CD4-positive, alpha-beta T cell treated with Interleukin-15 for 4 hours (primary cell): ENCODE results near the gene CDK11B.
"Not testable (repeated sequence)": the region's sequence is repeated elsewhere in the genome, so short reads cannot be mapped to it uniquely, and the experiment has no call there.

Experiments
- DNase-seq: peaks from one replicate; pipeline ENCODE4 v3.0.0-alpha.2; 2020; ENCODE audit warnings: low spot score

Gene CDK11B

DNA sequence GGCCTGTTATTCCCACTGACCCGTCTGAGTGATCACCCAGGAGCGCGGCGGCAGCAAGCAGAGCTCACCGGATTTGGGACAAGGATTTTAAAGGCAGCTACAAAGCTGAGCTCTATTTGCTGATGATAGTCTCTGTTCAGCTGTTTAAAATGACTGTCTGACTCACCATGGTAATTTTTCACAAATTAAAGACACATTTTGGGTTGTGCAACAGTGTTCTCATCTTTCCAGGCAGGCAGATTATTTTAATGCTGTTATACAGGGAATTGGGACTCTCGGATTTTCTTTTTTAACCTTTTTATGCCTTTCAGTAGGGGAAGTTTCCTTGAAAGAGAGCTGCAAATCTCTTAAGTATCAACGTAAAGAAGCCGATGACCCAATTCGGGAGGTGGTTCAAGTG lies 3.6 kb upstream of the CDK11B start:
- not testable (repeated sequence) for DNase-seq

DNA sequence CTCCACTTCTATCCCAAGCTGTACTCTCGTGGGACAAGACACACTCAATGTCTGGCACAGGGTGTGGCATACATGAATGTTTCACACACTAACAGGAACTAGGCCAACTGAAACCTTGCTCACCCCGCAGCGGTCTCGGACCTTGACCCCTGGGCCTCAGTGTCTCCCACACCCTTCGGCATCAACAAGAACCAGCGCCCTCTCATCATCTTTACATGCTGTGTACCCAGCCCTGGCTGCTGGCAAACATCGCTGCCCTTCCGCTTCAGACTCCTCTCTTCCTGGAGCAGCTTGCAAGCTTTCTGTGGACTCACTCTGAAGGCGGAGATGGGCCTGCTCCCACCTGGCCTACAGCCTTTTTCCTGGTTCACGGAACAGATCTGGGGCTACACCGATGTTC lies 10.5 kb downstream of the CDK11B start:
- not testable (repeated sequence) for DNase-seq

DNA sequence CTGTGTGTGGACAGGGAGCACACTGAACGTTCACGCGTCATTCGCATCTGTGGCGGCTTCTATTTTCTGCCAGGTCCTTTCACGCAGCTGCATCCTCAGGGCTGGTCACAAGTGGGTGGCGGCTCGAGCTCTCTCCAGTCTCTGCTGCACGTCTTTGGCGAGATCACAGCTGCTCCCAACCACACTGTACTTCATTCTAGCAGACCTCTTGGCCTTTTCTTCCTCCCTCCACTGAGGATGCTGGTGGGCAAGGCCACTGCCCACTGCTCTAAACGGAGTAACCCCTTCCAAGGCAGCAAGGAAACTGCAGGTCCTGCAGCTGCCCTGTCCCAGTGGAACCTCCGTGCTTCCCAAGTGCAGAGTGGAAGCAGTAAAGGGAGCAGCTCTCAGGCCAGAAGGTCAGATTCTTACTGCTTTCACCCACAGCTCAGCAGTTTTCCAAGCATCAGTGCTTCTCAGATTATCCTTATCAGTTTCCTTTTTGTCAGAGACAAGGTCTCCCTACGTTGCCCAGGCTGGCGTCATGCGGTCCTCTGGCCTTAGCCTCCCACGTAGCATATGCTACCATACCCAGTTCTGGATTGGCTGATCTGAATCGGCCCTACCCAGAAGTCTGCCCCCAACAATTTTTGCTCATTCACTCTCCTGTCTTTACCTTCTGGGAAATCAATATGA lies 11.1 kb downstream of the CDK11B start:
- not testable (repeated sequence) for DNase-seq

DNA sequence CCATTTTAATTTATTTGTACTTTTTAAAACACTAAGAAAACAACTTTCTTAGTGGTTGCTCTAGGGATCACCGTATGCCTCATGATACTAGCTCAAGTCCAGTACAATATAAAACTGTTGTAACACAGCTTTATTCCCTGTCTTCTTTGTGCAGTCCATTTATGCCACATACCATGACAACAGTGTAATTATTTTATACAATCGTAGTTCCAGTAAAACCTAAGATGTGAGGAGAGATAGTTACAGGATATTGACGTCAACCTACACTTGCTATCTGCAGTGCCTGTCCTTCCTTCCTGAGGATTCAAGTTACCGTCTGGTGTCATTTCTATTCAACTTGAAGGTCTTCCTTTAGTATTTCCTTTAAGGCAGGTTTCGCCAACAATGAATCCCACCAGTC lies 12.5 kb downstream of the CDK11B start:
- not testable (repeated sequence) for DNase-seq

DNA sequence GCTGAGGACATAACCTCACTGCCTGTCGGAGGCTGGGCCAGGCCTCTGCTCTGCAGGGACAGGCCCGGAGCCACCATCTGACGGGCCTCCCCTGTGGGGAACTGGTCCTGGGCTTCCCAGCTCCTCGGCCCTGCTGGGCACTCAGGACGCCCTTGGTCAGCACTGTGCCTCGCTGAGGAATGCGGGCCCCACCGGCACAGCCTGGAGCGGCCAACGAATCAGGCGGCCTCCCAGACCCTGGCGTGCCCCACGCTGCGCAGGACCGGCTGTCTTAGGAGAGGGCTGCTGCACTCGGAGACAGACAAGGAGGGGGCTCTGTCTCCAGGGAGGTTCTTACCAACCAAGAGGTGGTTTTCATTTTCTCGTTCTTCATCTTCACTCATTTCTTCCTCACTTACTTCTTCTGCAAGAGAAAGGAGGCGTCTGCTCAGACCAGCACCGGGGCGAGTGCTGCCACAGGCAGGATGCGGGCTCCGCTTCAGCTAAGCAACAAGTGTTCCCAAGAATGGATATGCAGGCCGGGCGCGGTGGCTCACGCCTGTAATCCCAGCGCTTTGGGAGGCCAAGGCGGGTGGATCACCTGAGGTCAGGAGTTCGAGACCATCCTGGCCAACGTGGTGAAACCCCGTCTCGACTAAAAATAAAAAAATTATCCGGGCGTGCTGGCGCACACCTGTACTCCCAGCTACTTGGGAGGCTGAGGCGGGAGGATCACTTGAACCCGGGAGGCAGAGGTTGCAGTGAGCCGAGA lies 17.9 kb downstream of the CDK11B start:
- not testable (repeated sequence) for DNase-seq

DNA sequence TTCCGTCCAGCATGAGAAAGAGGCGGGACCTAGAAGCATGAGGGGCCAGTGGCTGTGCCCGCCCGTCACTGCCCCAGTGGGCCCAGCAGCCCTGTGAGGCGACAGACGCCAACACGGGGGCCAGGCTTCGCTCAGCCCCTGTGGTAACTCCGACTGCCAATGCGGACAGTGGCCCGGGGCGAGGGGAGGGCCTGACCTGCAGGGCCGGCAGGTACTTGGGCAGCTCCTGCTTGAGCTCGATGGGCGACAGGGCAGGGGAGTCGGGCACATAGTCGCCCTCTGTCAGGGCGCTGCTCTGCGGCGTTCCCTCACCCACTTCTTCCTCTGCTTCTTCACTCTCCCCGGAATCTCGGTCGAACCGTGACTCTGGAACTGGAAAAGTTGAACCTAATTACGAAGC lies 18.7 kb downstream of the CDK11B start:
- DNase-seq, result not testable (repeated sequence)

DNA sequence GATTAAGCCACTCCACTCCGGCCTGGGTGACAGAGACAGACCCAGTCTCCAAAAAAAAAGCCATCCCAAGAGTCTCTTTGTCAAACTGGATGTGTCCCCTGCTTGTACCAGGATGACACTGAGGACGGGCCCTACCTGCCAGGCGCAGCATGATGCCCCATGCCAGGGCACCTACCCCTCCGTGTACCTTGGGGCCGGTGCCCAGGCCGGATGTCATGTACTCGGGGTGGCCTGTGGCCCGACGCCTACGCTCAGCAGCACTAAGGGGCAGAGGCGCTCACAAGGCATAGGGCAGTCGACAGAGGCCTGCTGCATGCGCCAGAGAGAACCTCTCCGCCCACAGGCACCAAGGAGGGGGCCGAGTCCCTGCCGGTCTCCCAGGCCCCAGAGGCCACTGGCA lies 19.4 kb downstream of the CDK11B start:
- DNase-seq, result not testable (repeated sequence)

DNA sequence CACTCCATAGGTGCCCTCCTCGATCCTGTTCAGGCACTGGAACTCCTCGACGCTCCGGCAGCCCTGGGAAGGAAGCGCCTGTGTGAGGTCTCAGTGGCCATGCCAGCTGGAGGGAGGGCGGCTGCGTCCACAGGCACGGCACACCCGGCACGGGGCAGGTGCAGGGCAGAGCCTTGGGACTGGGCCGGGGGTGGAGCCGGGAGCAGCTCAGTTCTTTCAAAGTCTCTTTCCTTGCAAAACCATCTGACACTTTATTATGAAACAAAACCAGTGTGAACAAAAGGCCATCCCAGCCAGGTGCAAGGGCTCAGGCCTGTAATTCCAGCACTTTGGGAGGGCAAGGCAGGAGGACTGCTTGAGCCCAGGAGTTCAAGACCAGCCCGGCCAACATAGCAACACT lies 20.3 kb downstream of the CDK11B start:
- DNase-seq, result not testable (repeated sequence)

DNA sequence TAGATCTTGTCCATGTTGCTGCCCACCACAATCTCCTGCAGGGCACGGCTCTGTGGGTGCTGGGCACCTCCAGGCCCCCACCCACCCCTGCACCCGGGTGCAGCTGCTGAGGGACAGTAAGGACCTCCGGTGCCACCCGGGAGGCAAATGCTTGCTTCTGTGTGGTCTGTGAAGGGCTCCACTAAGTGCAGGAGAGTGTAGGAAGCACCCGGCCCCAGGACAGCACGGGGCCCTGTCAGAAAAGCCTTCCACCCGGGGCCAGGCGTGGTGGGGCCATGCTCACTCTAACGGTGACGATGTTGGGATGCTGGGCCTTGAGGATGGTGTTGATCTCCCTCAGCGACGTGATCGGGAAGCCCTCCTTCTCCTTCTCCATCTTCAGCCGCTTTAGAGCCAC lies 21.3 kb downstream of the CDK11B start:
- not testable (repeated sequence) for DNase-seq

DNA sequence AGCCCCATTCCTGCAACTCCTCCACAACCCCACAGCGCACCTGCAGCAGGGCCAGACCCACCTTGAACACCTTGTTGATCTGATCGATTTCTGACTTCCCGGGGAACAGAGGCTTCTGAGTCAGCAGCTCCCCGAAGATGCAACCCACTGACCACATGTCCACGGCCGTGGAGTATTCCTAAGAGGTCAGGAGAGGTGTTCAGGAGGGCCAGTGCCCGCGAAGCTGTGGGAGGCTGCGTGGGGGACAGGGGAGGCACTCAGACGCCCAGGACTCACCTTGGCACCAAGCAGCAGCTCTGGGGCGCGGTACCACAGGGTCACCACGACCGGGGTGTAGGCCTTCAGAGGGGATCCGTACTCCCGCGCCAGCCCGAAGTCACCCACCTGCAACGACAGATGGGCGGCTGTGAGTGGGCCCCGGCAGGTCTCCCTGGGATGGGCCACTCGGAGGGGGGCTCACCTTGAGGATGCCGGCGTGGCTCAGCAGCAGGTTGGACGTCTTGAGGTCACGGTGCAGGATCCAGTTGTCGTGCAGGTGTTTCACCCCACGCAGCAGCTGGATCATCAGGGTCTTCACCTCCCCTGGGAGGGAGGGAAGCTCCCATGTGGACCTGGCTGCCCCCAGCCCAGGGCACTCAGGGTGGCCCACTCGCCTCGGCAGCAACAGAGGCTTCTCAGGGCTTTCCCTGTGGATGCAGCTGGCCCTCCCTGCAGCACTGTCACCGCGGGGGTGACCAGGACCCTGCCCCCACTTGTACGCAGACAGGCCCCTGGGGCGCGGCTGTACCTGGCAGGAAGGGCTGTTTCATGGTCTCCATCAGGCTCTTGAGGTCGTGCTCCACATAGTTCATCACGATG lies 22.0 kb downstream of the CDK11B start:
- DNase-seq, result not testable (repeated sequence)

DNA sequence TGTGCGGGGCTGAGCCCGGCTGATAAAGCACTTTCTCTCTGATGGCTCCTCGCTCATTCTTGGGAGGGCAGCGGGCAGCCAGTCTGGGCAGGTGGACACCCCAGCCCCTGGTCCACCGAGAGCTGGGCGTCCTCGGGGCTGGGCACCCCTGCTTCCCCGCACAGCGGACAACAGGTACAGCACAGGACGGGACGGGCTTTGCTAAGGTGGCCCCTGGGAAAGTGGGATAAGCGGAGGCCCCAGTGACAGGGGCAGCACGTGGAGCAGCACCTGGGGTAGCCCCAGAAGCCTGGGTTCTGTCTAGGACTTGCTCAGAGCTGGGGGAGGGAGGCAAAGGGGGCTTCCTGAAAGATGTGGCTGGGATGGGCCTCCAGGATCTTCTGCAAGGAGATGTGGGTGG lies 24.2 kb downstream of the CDK11B start:
- DNase-seq, result not testable (repeated sequence)

DNA sequence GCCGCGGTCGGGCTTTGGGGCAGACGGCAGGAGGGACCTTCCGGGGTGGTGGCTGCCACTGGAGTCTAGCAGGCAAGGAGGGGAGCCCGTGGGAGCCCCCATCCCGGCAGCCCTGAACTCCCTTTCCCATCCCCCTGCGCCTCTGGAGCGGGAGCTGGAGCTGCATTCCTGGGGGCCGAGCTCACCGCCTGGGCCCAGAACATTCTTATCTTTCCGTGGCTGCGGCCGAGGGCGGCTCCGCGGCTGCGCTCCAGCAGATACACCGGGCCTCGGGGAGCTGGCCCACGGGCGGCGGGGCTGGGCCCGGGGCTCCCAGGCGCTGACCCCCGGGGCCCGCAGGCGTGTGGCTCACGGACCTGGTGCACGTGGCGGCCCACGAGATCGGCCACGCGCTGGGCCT lies 25.4 kb downstream of the CDK11B start:
- DNase-seq, result not testable (repeated sequence)

DNA sequence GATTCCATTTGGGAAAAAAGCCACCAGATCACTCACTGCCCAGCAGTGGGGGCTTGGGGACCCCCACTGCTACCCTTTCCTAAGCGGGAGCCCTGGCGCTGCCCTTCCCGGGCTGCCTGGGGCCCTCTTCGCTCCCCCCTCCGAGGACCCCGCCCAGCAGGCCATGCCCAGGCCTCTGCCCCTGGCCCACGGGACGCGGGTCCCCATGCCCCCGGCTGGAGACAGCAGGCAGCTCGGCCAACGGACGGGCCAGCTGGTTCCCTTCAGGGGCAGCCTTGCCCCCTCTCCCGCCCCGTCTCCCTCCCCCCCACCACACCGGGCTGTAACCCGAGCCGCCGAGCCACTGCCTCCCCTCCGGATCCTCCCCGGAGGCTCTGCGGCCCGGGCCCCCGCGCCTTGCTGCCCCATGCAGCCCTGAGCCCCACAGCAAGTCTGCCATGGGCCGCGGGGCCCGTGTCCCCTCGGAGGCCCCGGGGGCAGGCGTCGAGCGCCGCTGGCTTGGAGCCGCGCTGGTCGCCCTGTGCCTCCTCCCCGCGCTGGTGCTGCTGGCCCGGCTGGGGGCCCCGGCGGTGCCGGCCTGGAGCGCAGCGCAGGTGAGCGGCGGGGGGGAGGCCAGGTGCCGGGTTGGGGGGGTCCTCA lies 26.9 kb downstream of the CDK11B start, which contains the start of gene MMP23B:
MMP23B (plus strand) TSS at position 392 of the 639 bp plus-strand sequence; CDS start at position 438, 46 bp downstream.
- DNase-seq, result no peak

DNA sequence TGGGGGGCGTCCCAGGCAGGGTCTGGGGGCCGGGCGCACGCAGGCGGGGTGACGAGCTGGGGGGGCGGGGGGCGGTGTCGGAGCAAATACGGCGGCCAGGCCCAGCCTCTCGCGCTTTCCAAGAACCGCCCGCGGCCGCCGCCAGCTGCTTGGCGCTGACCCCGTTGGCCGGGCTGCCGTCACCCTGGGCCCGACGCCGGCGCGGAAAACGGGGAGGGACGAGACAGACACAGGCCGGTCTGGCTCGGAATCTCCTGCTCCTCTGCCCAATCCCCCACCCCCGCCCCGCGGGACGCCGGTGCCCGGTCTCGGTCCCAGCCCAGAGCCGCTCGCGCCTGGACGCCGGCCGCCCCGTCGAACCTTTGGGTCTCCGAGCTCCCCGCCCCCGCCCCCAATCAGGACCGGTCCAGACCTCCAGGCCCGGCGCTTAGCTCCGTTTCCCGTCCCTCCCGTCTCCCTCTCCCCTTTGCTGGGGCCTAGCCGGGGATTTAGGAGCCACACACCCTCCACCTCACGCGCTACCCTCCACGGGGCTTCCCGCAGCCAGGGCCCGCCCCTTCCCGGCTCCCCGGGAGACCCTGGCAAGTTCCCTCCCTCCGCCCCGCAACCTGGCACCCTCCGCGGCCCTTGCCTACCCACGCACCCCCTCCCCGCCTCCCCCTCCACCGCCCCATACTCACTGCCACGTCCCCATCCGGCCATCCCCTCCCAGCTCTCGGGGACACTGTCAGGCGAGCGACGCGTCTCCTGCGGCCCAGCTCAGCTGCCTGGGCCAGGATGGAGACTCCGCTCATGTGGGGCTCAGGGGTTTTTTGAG lies 27.6 kb downstream of the CDK11B start:
- DNase-seq, result no peak

DNA sequence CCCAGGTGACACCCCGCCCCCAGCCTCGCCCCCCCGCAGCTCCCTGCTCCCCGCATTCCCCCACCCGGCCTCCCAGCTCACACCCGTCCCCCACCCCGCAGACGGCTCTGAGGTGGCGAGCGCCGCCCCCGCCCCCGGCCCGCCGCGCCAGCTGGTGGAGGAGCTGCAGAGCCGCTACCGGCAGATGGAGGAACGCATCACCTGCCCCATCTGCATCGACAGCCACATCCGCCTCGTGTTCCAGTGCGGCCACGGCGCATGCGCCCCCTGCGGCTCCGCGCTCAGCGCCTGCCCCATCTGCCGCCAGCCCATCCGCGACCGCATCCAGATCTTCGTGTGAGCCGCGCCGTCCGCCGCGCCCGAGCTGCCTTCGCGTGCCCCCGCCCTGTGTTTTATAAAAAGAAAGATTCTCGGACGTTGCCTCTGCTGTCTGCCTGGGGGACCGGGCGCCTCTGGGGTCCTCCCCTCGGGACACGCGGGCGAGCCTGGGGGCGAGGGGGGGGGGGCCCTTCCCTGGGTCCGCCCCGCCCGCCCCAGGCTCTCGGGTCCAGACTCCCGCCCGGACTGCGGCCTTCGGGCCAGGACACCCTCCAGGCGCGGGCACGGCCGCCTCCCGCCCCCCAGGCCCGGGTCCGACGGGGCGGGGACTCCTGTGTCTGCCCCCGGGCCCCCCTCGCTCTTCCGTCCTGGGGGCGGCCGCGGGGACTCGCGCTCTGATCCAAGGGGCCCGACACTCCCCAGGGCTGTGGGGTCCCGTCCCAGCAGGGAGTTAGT lies 28.4 kb downstream of the CDK11B start:
- DNase-seq, result peak; percentile 96

DNA sequence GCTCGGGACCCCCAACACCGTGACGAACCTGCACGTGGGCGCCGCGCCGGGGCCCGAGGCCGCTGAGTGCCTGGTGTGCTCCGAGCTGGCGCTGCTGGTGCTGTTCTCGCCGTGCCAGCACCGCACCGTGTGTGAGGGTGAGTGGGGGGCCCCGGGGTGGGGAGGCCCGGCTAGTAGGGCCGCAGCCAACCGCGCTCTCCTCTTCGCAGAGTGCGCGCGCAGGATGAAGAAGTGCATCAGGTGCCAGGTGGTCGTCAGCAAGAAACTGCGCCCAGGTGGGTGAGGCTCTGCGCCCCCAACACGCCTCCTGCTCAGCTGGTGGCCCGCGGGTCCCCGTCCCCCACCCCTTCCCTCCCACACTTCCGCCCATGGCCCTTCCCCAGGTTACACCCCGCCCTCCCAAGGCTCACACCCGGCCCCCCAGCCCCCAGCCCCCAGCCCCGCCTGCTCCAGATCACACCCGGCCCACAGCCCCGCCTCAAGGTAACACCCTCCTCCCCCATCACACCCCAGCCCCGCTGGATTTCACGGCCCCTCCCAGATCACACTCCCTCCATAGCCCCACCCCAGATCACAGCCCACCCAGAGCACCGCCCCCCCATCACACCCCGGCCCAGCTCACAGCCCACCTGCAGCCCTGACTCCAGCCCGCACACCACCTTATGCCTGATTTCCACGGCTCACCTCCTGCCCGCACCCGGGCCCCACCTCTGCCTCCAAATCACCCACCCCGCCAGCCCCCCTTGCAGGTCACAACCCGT lies 29.2 kb downstream of the CDK11B start:
- DNase-seq, result peak; percentile 90

DNA sequence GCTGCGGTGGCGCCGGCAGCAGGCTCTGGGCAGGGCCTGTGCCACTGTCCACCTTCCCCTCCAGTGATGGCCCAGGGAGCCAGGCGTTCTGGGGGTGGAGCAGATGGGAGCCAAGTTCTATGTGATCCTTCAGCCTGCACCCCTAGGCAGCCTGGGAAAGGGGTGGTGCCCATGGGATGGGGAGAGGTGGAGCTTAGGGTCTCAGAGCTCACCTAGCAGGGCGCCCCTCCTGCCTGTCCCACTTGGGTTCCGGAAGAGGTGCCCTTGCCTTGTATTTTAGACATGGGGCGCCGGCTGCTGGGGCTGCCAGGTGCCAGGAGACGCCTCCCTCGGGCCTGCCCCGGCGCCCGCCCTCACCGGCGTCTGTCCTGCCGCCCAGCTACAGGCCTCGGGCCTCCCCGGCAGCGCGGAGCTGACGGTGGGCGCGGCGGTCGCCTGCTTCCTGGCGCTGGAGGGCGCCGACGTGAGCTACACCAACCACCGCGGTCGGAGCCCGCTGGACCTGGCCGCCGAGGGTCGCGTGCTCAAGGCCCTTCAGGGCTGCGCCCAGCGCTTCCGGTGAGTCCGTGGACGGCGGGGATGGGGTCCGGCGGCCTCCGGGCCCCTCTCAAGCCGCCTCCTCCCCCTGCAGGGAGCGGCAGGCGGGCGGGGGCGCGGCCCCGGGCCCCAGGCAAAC lies 29.9 kb downstream of the CDK11B start:
- peak; percentile 34 for DNase-seq

DNA sequence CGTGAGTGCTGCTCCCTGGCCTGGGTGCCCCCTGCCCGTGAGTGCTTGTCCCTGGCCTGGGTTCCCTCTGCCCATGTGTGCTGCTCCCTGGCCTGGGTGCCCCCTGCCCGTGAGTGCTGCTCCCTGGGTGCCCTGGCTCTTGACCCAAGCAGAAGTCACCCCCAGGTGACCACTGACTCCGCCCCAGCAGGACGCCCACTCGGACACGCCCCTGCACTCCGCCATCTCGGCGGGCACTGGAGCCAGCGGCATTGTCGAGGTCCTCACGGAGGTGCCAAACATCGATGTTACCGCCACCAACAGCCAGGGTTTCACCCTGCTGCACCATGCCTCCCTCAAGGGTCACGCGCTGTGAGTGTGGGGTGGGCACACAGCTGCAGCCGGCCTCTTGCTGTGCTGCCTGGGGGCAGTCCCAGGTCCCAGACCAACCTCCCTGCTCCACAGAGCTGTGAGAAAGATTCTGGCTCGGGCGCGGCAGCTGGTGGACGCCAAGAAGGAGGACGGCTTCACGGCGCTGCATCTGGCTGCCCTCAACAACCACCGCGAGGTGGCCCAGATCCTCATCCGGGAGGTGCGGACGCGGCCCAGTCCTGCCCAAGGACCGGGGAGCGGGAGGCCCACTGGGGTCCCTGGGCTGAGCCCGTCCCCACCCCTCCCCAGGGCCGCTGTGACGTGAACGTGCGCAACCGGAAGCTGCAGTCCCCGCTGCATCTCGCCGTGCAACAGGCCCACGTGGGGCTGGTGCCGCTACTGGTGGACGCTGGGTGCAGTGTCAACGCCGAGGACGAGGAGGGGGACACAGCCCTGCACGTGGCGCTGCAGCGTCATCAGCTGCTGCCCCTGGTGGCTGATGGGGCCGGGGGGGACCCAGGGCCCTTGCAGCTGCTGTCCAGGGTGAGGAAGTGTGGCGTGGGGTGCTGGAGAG lies 30.7 kb downstream of the CDK11B start:
- DNase-seq, result no peak
